Fibroblast of lung (primary cell): Measurements from ENCODE around the gene ASXL1.

Experiments used
- EZH2 ChIP-seq: IDR thresholded peaks from 2 replicates; pipeline ENCODE4 v1.5.1; 2012; ENCODE audit warnings: low read length, control low read depth, mild to moderate bottlenecking; ENCODE audit errors: missing control alignments
- TF ChIP-seq, protein P1 (sequence below), 2 donors: IDR thresholded peaks in 1 of 2; conservative IDR thresholded peaks in 1 of 2; 1 replicate in 1 of 2; 2 replicates in 1 of 2; pipeline ENCODE4 v1.5.1; 2011 to 2012; ENCODE audit warnings: low read length in 2 of 2, control low read depth in 1 of 2, inconsistent platforms in 1 of 2, low read depth in 1 of 2, mild to moderate bottlenecking in 1 of 2

DNA sequence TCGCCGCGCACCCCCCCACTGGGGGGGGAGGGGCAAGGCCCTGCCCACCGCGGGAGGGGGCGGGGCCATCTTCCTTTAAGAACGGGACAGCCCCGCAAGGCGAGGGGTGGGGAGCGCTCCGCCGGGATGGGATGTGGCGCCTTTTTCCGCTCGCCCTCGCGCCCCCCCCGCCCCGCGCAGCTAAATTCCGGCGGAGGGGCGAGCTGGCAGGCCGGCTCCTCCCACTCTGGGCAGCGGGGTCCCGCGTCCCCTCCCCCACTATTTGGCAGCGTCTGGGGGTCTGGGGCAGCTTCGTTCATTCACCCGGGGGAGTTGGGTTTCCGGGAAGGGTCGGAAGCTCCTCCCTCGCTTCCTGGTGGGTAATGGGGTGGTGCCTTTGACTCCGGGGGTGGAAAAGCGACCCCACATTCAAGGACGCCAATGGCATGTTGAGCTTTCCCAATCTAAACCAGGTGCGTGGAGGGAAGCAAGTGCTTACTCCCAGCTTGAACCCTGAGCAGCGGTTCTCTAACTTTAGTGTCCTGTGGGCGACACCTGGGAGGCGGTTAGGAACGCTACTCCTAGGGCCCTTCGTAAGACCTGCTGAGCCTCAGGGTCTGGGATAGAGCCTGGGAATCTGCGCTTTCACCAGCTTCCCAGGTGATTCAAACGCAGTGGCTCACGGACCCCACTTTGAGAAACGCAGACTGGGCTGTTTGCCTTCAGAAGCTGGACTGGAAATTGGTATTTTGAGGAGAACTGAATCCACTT lies 927 bp downstream of the ASXL1 start:
- TF ChIP-seq, protein P1, sequence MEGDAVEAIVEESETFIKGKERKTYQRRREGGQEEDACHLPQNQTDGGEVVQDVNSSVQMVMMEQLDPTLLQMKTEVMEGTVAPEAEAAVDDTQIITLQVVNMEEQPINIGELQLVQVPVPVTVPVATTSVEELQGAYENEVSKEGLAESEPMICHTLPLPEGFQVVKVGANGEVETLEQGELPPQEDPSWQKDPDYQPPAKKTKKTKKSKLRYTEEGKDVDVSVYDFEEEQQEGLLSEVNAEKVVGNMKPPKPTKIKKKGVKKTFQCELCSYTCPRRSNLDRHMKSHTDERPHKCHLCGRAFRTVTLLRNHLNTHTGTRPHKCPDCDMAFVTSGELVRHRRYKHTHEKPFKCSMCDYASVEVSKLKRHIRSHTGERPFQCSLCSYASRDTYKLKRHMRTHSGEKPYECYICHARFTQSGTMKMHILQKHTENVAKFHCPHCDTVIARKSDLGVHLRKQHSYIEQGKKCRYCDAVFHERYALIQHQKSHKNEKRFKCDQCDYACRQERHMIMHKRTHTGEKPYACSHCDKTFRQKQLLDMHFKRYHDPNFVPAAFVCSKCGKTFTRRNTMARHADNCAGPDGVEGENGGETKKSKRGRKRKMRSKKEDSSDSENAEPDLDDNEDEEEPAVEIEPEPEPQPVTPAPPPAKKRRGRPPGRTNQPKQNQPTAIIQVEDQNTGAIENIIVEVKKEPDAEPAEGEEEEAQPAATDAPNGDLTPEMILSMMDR (conservative IDR thresholded peaks at IDR 0.05 in 1 of 2, IDR thresholded peaks at IDR 0.05 in 1 of 2; ENCODE audit: low read depth in 1 of 2, low read length in 2 of 2): no peak
- TF ChIP-seq EZH2: no peak
